Measurements from ENCODE around the gene C1orf105.

C1orf105 gene

GRCh38 chr1:172401892-172402291, 18.6 kb upstream of the C1orf105 start:
- TF ChIP-seq ZFX (IDR thresholded peaks at IDR 0.05; ENCODE audit: borderline replicate concordance), result no peak
- TF ChIP-seq, protein P1, sequence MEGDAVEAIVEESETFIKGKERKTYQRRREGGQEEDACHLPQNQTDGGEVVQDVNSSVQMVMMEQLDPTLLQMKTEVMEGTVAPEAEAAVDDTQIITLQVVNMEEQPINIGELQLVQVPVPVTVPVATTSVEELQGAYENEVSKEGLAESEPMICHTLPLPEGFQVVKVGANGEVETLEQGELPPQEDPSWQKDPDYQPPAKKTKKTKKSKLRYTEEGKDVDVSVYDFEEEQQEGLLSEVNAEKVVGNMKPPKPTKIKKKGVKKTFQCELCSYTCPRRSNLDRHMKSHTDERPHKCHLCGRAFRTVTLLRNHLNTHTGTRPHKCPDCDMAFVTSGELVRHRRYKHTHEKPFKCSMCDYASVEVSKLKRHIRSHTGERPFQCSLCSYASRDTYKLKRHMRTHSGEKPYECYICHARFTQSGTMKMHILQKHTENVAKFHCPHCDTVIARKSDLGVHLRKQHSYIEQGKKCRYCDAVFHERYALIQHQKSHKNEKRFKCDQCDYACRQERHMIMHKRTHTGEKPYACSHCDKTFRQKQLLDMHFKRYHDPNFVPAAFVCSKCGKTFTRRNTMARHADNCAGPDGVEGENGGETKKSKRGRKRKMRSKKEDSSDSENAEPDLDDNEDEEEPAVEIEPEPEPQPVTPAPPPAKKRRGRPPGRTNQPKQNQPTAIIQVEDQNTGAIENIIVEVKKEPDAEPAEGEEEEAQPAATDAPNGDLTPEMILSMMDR (IDR thresholded peaks at IDR 0.05), result peak; percentile 37
- no peak overlapping the region for H3K27ac ChIP-seq

DNA sequence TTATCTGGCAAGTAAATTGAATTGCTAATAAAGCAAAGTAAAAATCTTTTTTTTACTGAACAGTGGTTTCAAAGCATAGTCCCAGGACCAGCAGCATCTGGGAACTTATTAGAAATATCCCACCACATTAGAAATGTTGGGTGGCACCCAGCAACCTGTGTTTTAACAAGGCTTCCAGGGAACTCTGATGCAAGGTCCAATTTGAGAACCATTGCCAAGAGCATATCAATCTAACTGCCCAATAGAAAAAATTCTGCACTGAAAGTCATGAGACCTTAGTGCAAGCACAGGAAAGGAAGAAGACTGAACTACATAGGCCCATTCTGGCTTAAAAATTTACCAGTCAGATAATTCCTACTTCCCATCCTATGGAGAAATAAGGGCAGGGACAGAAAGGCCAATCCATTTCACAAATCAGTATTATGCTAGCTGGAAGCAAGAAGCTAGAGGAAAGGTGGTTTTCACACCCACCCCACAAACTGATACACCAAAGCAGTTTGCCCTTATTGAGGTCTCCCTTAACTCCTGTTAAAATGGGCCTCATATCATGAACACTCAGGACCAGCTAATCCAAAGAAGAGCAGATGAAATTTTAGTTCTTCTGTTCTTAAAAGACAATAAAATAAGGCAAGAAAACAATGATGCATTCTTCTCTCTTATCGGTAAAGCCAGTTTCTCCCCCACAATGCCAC, 17.5 kb upstream of the C1orf105 start:
- H3K27ac ChIP-seq, result no peak overlapping the region
- TF ChIP-seq ZFX (IDR thresholded peaks at IDR 0.05; ENCODE audit: borderline replicate concordance), result no peak
- TF ChIP-seq, protein P1 (IDR thresholded peaks at IDR 0.05), result no peak

DNA sequence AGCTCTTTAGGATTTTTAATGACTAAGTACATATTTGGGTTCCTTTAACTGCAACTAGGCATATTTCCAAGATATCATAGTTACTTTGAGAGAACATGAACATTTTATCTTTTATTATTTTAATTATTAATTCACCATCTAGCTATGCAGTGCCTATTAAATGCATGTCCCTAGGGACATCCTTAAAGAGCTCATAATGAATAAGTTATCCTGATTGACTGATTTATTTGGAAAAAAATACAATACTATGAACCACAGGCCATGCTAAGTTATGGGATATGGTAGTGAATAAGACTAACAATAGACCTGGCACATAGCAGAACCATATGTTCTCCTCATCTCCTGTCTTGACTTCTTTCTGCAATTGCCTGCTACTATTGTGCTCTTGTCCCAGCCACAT, 16.4 kb upstream of the C1orf105 start:
- TF ChIP-seq, protein P1 (IDR thresholded peaks at IDR 0.05), result no peak
- TF ChIP-seq ZFX (IDR thresholded peaks at IDR 0.05; ENCODE audit: borderline replicate concordance), result no peak
- no peak overlapping the region for H3K27ac ChIP-seq

DNA sequence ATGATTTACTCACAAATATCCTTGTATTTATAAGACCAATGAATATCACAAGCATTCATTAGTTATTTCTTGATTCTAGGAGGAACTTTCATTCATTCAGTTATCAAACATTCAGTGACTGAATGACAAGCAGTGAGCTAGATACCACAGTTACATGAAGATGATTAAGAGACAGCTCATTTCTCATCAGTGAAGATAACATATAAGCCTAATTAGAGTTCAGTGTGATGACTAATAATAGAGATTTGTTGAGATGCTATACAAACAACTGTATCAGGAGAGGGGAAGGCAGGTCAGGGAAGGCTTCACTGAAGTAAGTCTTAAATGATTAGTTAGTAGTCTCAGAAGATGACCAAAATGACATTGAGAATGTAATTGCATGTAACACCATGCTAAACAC, 14.6 kb upstream of the C1orf105 start:
- TF ChIP-seq, protein P1 (IDR thresholded peaks at IDR 0.05), result no peak
- no peak for TF ChIP-seq ZFX (IDR thresholded peaks at IDR 0.05; ENCODE audit: borderline replicate concordance)
- H3K27ac ChIP-seq, result no peak overlapping the region

- H3K27ac ChIP-seq, result no peak overlapping the region
- TF ChIP-seq, protein P1 (IDR thresholded peaks at IDR 0.05), result no peak
These were observed 13.5 kb upstream of the C1orf105 start for GRCh38 chr1:172406968-172407367.

GRCh38 chr1:172408958-172409357, 11.5 kb upstream of the C1orf105 start:
- TF ChIP-seq, protein P1 (IDR thresholded peaks at IDR 0.05), result no peak
- TF ChIP-seq ZFX (IDR thresholded peaks at IDR 0.05; ENCODE audit: borderline replicate concordance), result no peak
- H3K27ac ChIP-seq, result no peak overlapping the region

DNA sequence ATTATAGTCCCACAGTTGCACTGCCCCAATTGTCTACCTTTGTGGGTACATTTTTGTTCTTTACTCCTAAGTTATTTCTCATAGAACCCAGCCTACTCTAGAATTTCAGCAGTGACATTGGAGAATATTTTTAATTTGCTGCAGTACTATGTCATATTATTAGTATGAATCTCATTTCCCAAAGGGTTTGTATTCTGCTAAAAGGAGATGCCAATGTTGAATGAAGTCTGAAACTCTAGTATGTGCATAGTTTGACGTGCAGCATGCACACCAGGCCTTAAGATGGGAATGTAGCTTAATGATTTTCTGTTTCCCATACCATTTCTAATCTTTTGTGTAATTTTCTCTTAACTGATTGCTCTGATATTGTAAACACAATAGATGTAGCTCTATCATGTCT, 10.5 kb upstream of the C1orf105 start:
- TF ChIP-seq, protein P1 (IDR thresholded peaks at IDR 0.05), result no peak
- TF ChIP-seq ZFX (IDR thresholded peaks at IDR 0.05; ENCODE audit: borderline replicate concordance), result no peak
- no peak overlapping the region for H3K27ac ChIP-seq
